Activated T-cell treated with anti-CD3 and anti-CD28 coated beads, Interleukin-2, amount 50 U/mL, for 4 hours (primary cell): ENCODE measurements around the gene FKBP1B. TPM values are rescaled to one million over a fixed set of nuclear protein-coding genes. Genes with fewer than 3 reads are reported as not detected.

Experiments used
- total RNA-seq, 3 donors: library from RNA; stranded (reverse); gene quantifications; one replicate each; pipeline ENCODE4 v1.2.1, GENCODE V29; 2021

FKBP1B gene
- total RNA-seq, 3 donors from 2014 or later = 0.40 to 0.65 (median 0.63) TPM

Other genes starting within 250 kb of the FKBP1B start
- 10 to 100 TPM; 12.5 to 15.4 (median 13.2) TPM for gene ATAD2B, start 122.6 kb upstream of the FKBP1B start, total RNA-seq
- gene UBXN2A, start 109.3 kb upstream of the FKBP1B start, total RNA-seq = 10 to 100 TPM in 1 of 3 donors, 1 to 10 TPM in 2; 9.8 to 11.0 (median 9.9) TPM
- under 1 TPM in 1 of 3 donors, not detected in 2; 0.13 TPM for gene MFSD2B, start 39.7 kb upstream of the FKBP1B start, total RNA-seq
- gene WDCP, start 2.4 kb upstream of the FKBP1B start, total RNA-seq = 10 to 100 TPM; 22.5 to 26.9 (median 25.5) TPM
- gene SF3B6, start 26.6 kb downstream of the FKBP1B start, total RNA-seq = 100 to 1,000 TPM; 146 to 159 (median 147) TPM
- gene TP53I3, start 35.1 kb downstream of the FKBP1B start, total RNA-seq = 1 to 10 TPM in 1 of 3 donors, under 1 TPM in 2; 0.45 to 1.1 (median 0.56) TPM
- not detected for gene PFN4, start 73.6 kb downstream of the FKBP1B start, total RNA-seq
- gene FAM228B, start 73.7 kb downstream of the FKBP1B start, total RNA-seq = 1 to 10 TPM; 2.4 to 3.1 (median 2.9) TPM
- gene FAM228A, start 125.3 kb downstream of the FKBP1B start, total RNA-seq = not detected